HepG2 (cell line): ENCODE data around the gene MRPS21. TPM values are rescaled to one million over a fixed set of nuclear protein-coding genes. Genes with fewer than 3 reads are reported as not detected.

Experiments used
- ATAC-seq: fragments of 200-7000 bp; cut with Tn5 transposase; 3 replicates; pipeline ENCODE4 v1.9.1; 2020; ENCODE audit warnings: mild to moderate bottlenecking, moderate library complexity
- BruUV-seq: library from RNA; stranded (reverse); fragments of 400-500 nt; replicated peaks from 2 replicates; lab custom pipeline; 2021; lab: Mats Ljungman, UMichigan
- CTCF ChIA-PET: fragments of 300-600 bp; formaldehyde crosslinking; extraction: SDS; loops from one replicate; lab custom pipeline; 2021; ENCODE audit warnings: low total read pairs, inconsistent platforms, low intra/inter-chr PET ratio; lab: Yijun Ruan, JAX
- POLR2A ChIA-PET: fragments of 350-600 bp; sonication (Branson Sonifier 250); formaldehyde crosslinking; loops from one replicate; lab custom pipeline; 2020; ENCODE audit warnings: antibody characterized with exemption, inconsistent platforms; lab: Yijun Ruan, JAX
- DNase-seq: peaks from one replicate; pipeline ENCODE4 v3.0.0-alpha.2; 2015; ENCODE audit warnings: low spot score
- FAIRE-seq: peaks from 3 replicates; lab custom pipeline; 2011; peaks lifted over from hg19 to GRCh38; lab: Jason Lieb, UNC
- H2AFZ ChIP-seq: one replicate; pipeline ENCODE4 v1.6.1; 2011; ENCODE audit warnings: low read length, inconsistent platforms
- H3K27ac ChIP-seq: fragments of 300-600 bp; 3 replicates; pipeline ENCODE4 v1.8.0; 2011; ENCODE audit warnings: mixed run types, mild to moderate bottlenecking, mixed read lengths, low read length, inconsistent platforms; ENCODE audit not compliant: insufficient read depth; ENCODE audit errors: extremely low read length
- H3K27me3 ChIP-seq, 2 experiments: fragments of 200-600 bp in 1 of 2; 2 replicates in 1 of 2; 3 replicates in 1 of 2; pipeline versions ENCODE4 v1.6.0 to v1.8.0; 2011; ENCODE audit warnings: low read length in 2 of 2, mild to moderate bottlenecking in 2 of 2, moderate library complexity in 2 of 2, inconsistent platforms in 1 of 2; ENCODE audit not compliant: insufficient read depth in 2 of 2, control insufficient read depth in 1 of 2
- H3K36me3 ChIP-seq, 2 experiments: fragments of 200-600 bp in 1 of 2; replicated peaks in 1 of 2; 2 replicates in 1 of 2; 3 replicates in 1 of 2; pipeline versions ENCODE4 v1.5.1 to v1.8.0; 2011; ENCODE audit warnings: low read length in 2 of 2, inconsistent platforms in 1 of 2; ENCODE audit not compliant: insufficient read depth in 2 of 2, control insufficient read depth in 1 of 2
- H3K4me1 ChIP-seq: 2 replicates; pipeline ENCODE4 v1.5.1; 2012; ENCODE audit warnings: low read length, inconsistent platforms; ENCODE audit not compliant: insufficient read depth
- H3K4me2 ChIP-seq: 2 replicates; pipeline ENCODE4 v1.6.0; 2011; ENCODE audit warnings: low read depth, low read length, inconsistent platforms
- H3K4me3 ChIP-seq, 3 experiments: fragments of 200-600 bp in 1 of 3; sonication (generic), shearing (Covaris generic) in 1 of 3; replicated peaks in 1 of 3; 2 replicates each; pipeline ENCODE4 v1.5.1; 2011 to 2016; ENCODE audit warnings: low read length in 3 of 3, inconsistent platforms in 2 of 3, low read depth in 2 of 3, mild to moderate bottlenecking in 2 of 3, control low read depth in 1 of 3, mixed read lengths in 1 of 3; ENCODE audit not compliant: insufficient read depth in 1 of 3
- H3K79me2 ChIP-seq: one replicate; pipeline ENCODE4 v1.6.1; 2011; ENCODE audit warnings: low read length, inconsistent platforms; ENCODE audit not compliant: insufficient read depth
- H3K9ac ChIP-seq: 2 replicates; pipeline ENCODE4 v1.6.0; 2011; ENCODE audit warnings: mild to moderate bottlenecking, low read depth, low read length, inconsistent platforms; ENCODE audit not compliant: insufficient read depth
- H3K9me3 ChIP-seq: 2 replicates; pipeline ENCODE4 v1.5.1; 2012; ENCODE audit warnings: mild to moderate bottlenecking, low read length
- H4K20me1 ChIP-seq: 2 replicates; pipeline ENCODE4 v1.6.0; 2011; ENCODE audit warnings: inconsistent platforms, mild to moderate bottlenecking, low read length, moderate library complexity; ENCODE audit not compliant: insufficient read depth
- BHLHE40 ChIP-seq: IDR thresholded peaks from 2 replicates; pipeline ENCODE4 v1.6.1; 2011; ENCODE audit warnings: low read length, improper control_type of control experiment
- HMG20B ChIP-seq: conservative IDR thresholded peaks from 2 replicates; pipeline ENCODE4 v1.6.1; 2016; ENCODE audit warnings: missing genetic modification reagents, missing compliant biosample characterization
- HNF1A ChIP-seq, 2 experiments: sonication (generic) in 1 of 2; formaldehyde crosslinking in 1 of 2; IDR thresholded peaks; 2 replicates each; pipeline versions ENCODE4 v1.4.0 to v1.6.1; 2016 to 2020; ENCODE audit warnings: borderline replicate concordance in 1 of 2, low read depth in 1 of 2, mild to moderate bottlenecking in 1 of 2, missing genetic modification reagents in 1 of 2
- NFYC ChIP-seq: IDR thresholded peaks from 2 replicates; pipeline ENCODE4 v1.6.1; 2016; ENCODE audit warnings: missing genetic modification reagents, missing compliant biosample characterization
- RFX5 ChIP-seq: IDR thresholded peaks from 2 replicates; pipeline ENCODE4 v1.6.1; 2011; ENCODE audit warnings: low read depth, low read length, improper control_type of control experiment
- ZNF704 ChIP-seq: sonication (generic); formaldehyde crosslinking; IDR thresholded peaks from 2 replicates; pipeline ENCODE4 v1.8.1; 2023; ENCODE audit warnings: mild to moderate bottlenecking, inconsistent platforms, moderate library complexity, missing genetic modification reagents, borderline replicate concordance
- WGBS: methylation state at CpG from one replicate; pipeline ENCODE4 v1.1.6; 2017; ENCODE audit warnings: low lambda C conversion rate; 5-methylcytosine and 5-hydroxymethylcytosine counted together
- in situ Hi-C: cut with HindIII; loops from 2 replicates; pipeline ENCODE4 v1.10.0; 2017; ENCODE audit warnings: low pct_unique_long_range_greater_than_20kb; ENCODE audit not compliant: extremely low pct_ligation_motif_present
- intact Hi-C: fragments of 100-400 bp; cut with micrococcal nuclease; formaldehyde crosslinking; loops from one replicate; pipeline ENCODE4 v1.10.0; 2022; ENCODE audit not compliant: unreplicated experiment
- polyA plus RNA-seq, 8 experiments: library from polyadenylated mRNA; depleted of rRNA in 3 of 8; stranded (reverse) in 7 of 8; unstranded in 1 of 8; fragments of >200 nt; fragmentation: Illumina TruSeq in 4 of 8; extraction: Trizol in 4 of 8; gene quantifications; 2 replicates each; pipeline versions ENCODE4 v1.2.1 to v1.2.3, GENCODE V29; 2011 to 2016; ENCODE audit warnings: low read depth in 4 of 8, missing spikeins in 1 of 8, mixed read lengths in 1 of 8; ENCODE audit not compliant: insufficient read depth in 1 of 8
- total RNA-seq, 5 experiments: library from RNA; depleted of rRNA; stranded (reverse); fragments of >200 nt; fragmentation: Illumina TruSeq; extraction: Trizol; gene quantifications; 2 replicates each; pipeline ENCODE4 v1.2.3, GENCODE V29; 2016; ENCODE audit warnings: low read depth in 1 of 5
- TF ChIP-seq, protein P1 (sequence below): sonication (generic); formaldehyde crosslinking; IDR thresholded peaks from 2 replicates; pipeline ENCODE4 v1.8.0; 2022; ENCODE audit warnings: missing genetic modification reagents, low read depth, mild to moderate bottlenecking, borderline replicate concordance
- TF ChIP-seq, protein P2 (sequence below): fragments of 450-650 bp; IDR thresholded peaks from 2 replicates; pipeline ENCODE4 v1.6.1; 2017
- TF ChIP-seq, protein P3 (sequence below): sonication (generic); formaldehyde crosslinking; IDR thresholded peaks from 2 replicates; pipeline ENCODE4 v1.4.0; 2020; ENCODE audit warnings: missing genetic modification reagents, borderline replicate concordance

MRPS21 gene
- total and polyA plus RNA-seq, 2 of the 13 experiments (the other 11 are each of a cell fraction or from before 2014, with no cell fraction given) = 59.4 to 64.2 TPM

- intact Hi-C loops (loop anchor here (1.0 kb wide), 1 partner anchor 27 kb away; no protein-coding TSS in a partner anchor), in situ Hi-C loops (no loop called here)
- WGBS = 84% methylated on average over 46 of the region's 46 CpGs
- peak within 1 kb of the TSS; percentile 66 for H3K4me2 ChIP-seq
- no peaks in the 10 kb centered on the region for H4K20me1 ChIP-seq
- no peak within 1 kb of the TSS for H2AFZ ChIP-seq
- H3K4me1 ChIP-seq = peaks cover 33% of the 10 kb centered on the region
- POLR2A ChIA-PET = interaction anchor here (2.3 kb wide), 2 partner anchors 24 to 26 kb away, joined by 16 to 24 read pairs; partner anchors contain the start of gene CA14
- no peak within 1 kb of the TSS for H3K27ac ChIP-seq
- CTCF ChIA-PET = interaction anchor here (1.3 to 2.9 kb wide), 2 partner anchors 24 to 26 kb away, joined by 3 to 45 read pairs; partner anchors contain the start of gene CA14
- no peaks in the 10 kb centered on the region for H3K79me2 ChIP-seq
- no TSS peak for BruUV-seq
- DNase-seq (no peak), FAIRE-seq (no peak), ATAC-seq (peak; percentile 19; the same call in 1 of the 3 replicates)
- H3K4me3 ChIP-seq = peak within 1 kb of the TSS in 1 of 3 experiments; percentile 33; a peak in 1 of 6 replicates
- H3K9ac ChIP-seq = no peak within 1 kb of the TSS
- peaks cover 0 to 4% of the 10 kb centered on the region in 2 experiments; a peak in 1 of 5 replicates for H3K27me3 ChIP-seq
- no peaks in the 10 kb centered on the region for H3K9me3 ChIP-seq
- no peaks in the 10 kb centered on the region for H3K36me3 ChIP-seq
- no peak for TF ChIP-seq ZNF704 (CRISPR knock-in tag)
- no peak for TF ChIP-seq HNF1A (IDR thresholded peaks at IDR 0.05; ENCODE audit: low read depth)
- TF ChIP-seq HNF1A (CRISPR knock-in tag; IDR thresholded peaks at IDR 0.05; ENCODE audit: borderline replicate concordance) = no peak
- TF ChIP-seq, protein P1, sequence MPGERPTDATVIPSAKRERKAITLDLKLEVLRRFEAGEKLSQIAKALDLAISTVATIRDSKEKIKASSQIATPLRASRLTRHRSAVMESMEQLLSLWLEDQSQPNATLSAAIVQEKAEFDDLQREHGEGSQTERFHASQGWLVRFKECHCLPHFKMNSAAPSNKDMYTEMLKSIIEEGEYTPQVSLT (CRISPR knock-in tag) = no peak
- no peak for TF ChIP-seq HMG20B (CRISPR knock-in tag)
- TF ChIP-seq RFX5 = peak; percentile 79
- TF ChIP-seq, protein P2, sequence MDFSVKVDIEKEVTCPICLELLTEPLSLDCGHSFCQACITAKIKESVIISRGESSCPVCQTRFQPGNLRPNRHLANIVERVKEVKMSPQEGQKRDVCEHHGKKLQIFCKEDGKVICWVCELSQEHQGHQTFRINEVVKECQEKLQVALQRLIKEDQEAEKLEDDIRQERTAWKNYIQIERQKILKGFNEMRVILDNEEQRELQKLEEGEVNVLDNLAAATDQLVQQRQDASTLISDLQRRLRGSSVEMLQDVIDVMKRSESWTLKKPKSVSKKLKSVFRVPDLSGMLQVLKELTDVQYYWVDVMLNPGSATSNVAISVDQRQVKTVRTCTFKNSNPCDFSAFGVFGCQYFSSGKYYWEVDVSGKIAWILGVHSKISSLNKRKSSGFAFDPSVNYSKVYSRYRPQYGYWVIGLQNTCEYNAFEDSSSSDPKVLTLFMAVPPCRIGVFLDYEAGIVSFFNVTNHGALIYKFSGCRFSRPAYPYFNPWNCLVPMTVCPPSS = no peak
- TF ChIP-seq, protein P3, sequence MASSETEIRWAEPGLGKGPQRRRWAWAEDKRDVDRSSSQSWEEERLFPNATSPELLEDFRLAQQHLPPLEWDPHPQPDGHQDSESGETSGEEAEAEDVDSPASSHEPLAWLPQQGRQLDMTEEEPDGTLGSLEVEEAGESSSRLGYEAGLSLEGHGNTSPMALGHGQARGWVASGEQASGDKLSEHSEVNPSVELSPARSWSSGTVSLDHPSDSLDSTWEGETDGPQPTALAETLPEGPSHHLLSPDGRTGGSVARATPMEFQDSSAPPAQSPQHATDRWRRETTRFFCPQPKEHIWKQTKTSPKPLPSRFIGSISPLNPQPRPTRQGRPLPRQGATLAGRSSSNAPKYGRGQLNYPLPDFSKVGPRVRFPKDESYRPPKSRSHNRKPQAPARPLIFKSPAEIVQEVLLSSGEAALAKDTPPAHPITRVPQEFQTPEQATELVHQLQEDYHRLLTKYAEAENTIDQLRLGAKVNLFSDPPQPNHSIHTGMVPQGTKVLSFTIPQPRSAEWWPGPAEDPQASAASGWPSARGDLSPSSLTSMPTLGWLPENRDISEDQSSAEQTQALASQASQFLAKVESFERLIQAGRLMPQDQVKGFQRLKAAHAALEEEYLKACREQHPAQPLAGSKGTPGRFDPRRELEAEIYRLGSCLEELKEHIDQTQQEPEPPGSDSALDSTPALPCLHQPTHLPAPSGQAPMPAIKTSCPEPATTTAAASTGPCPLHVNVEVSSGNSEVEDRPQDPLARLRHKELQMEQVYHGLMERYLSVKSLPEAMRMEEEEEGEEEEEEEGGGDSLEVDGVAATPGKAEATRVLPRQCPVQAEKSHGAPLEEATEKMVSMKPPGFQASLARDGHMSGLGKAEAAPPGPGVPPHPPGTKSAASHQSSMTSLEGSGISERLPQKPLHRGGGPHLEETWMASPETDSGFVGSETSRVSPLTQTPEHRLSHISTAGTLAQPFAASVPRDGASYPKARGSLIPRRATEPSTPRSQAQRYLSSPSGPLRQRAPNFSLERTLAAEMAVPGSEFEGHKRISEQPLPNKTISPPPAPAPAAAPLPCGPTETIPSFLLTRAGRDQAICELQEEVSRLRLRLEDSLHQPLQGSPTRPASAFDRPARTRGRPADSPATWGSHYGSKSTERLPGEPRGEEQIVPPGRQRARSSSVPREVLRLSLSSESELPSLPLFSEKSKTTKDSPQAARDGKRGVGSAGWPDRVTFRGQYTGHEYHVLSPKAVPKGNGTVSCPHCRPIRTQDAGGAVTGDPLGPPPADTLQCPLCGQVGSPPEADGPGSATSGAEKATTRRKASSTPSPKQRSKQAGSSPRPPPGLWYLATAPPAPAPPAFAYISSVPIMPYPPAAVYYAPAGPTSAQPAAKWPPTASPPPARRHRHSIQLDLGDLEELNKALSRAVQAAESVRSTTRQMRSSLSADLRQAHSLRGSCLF (CRISPR knock-in tag) = no peak
- TF ChIP-seq BHLHE40 = peak; percentile 63
- TF ChIP-seq NFYC (CRISPR knock-in tag) = peak; percentile 62
These were observed 11.7 kb upstream of the MRPS21 start, which contains the start of gene CIART for GRCh38 chr1:150281758-150282557. Gene CIART, plus strand, starts transcription at chr1:150282554. Its CDS starts 714 bp downstream, at chr1:150283268.
